ENCODE data around the gene SMR3B. TPM values are rescaled to one million over a fixed set of nuclear protein-coding genes. Genes with fewer than 3 reads are reported as not detected.

The SMR3B gene
- total and polyA plus RNA-seq, 2 of the 4 experiments (the other 2 are of a cell fraction), result not detected

DNA sequence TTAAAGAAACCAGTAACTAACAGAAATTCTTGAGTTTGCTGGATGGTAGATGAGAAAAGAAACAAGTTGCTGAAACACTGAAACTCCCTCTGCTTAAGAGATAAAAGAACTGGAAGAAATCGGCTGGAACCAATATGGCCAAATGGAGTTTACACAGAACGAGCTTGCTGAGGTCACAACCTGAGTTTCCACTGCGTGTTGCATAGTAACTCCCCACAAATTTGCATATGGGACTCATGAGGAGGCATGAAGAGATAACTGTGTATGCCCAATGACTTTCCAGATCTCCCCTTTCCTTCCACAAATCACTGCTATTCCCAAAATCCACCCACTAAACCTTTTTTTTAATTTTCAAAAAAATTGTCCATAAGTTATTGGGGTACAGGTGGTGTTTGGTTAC lies 10.2 kb upstream of the SMR3B start:
- H3K56ac ChIP-seq (ENCODE audit: extremely low read depth, insufficient read depth, low read length), result no peak overlapping the region
- no TSS peak for BruUV-seq (replicated peaks)

More for the DNA sequence above, 10.2 kb upstream of the SMR3B start:
- CTCF ChIA-PET, result no interaction called here
- Histone ChIP-seq H3K27me3 (ENCODE audit: control insufficient read depth, insufficient read depth, low read length) (no peaks in the 10 kb centered on the region), H4K8ac (ENCODE audit: low read depth in 2 of 2, low read length in 2 of 2) (no peak overlapping the region), H3K9me1 (ENCODE audit: insufficient read depth, low read length) (no peaks in the 10 kb centered on the region), H4K5ac (ENCODE audit: low read depth, low read length) (no peak overlapping the region), H2BK15ac (ENCODE audit: low read depth, low read length) (no peak overlapping the region), H3K27ac (ENCODE audit: insufficient read depth, low read length) (no peak overlapping the region), H3K79me1 (ENCODE audit: low read depth in 1 of 2, low read length in 2 of 2) (no peaks in the 10 kb centered on the region), H3K9ac (ENCODE audit: low read depth, low read length) (no peak overlapping the region), H4K20me1 (ENCODE audit: insufficient read depth, low read length) (no peaks in the 10 kb centered on the region), H3K4me3 (ENCODE audit: insufficient read depth, low read depth, low read length) (no peak overlapping the region), H4K91ac (ENCODE audit: insufficient read depth, low read depth, low read length) (no peak overlapping the region), H2BK120ac (ENCODE audit: low read depth, low read length) (no peak overlapping the region), H3K14ac (replicated peaks; ENCODE audit: low read depth, low read length) (no peak overlapping the region), H3K4me1 (ENCODE audit: control insufficient read depth, insufficient read depth, low read length) (no peaks in the 10 kb centered on the region), H3K18ac (ENCODE audit: low read depth, low read length) (no peak overlapping the region), H2AK9ac (replicated peaks; ENCODE audit: low read depth, low read length, poor library complexity) (no peak overlapping the region), H2AK5ac (ENCODE audit: low read depth, low read length) (no peak overlapping the region), H3K36me3 (ENCODE audit: control insufficient read depth, insufficient read depth, low read length) (no peaks in the 10 kb centered on the region), H2BK5ac (ENCODE audit: low read depth, low read length, poor library complexity, severe bottlenecking) (no peak overlapping the region), H3K4me2 (ENCODE audit: low read depth, low read length) (no peak overlapping the region), H3K4ac (ENCODE audit: low read depth, low read length) (no peak overlapping the region), H2BK20ac (ENCODE audit: low read depth, low read length) (no peak overlapping the region), H2AFZ (replicated peaks; ENCODE audit: low read length, poor library complexity) (no peak overlapping the region), H3K23ac (ENCODE audit: low read depth, low read length) (no peak overlapping the region), H3K9me3 (ENCODE audit: control insufficient read depth, insufficient read depth, low read length) (no peaks in the 10 kb centered on the region)
- POLR2A ChIA-PET (ENCODE audit: unreplicated experiment), result no interaction called here
- WGBS, 2 experiments (ENCODE audit: extremely low coverage in 2 of 2, insufficient read length in 1 of 2), result no CpG with 5 or more reads among the region's 3 CpGs
- dilution Hi-C loops (cut with HindIII; ENCODE audit: low sequenced_read_pairs, unreplicated experiment), result no loop called here
- in situ Hi-C loops (cut with MboI; ENCODE audit: low sequenced_read_pairs), result no loop called here
- ATAC-seq (ENCODE audit: low read depth), result no peak
- TF ChIP-seq, protein P1, sequence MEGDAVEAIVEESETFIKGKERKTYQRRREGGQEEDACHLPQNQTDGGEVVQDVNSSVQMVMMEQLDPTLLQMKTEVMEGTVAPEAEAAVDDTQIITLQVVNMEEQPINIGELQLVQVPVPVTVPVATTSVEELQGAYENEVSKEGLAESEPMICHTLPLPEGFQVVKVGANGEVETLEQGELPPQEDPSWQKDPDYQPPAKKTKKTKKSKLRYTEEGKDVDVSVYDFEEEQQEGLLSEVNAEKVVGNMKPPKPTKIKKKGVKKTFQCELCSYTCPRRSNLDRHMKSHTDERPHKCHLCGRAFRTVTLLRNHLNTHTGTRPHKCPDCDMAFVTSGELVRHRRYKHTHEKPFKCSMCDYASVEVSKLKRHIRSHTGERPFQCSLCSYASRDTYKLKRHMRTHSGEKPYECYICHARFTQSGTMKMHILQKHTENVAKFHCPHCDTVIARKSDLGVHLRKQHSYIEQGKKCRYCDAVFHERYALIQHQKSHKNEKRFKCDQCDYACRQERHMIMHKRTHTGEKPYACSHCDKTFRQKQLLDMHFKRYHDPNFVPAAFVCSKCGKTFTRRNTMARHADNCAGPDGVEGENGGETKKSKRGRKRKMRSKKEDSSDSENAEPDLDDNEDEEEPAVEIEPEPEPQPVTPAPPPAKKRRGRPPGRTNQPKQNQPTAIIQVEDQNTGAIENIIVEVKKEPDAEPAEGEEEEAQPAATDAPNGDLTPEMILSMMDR (conservative IDR thresholded peaks at IDR 0.05; ENCODE audit: low read depth, low read length), result no peak
- TF ChIP-seq RCOR1 (IDR thresholded peaks at IDR 0.05; ENCODE audit: insufficient replicate concordance, low read length) (no peak), RAD21 (IDR thresholded peaks at IDR 0.05; ENCODE audit: low read length) (no peak), RFX5 (IDR thresholded peaks at IDR 0.05; ENCODE audit: low read depth, low read length) (no peak), CHD1 (IDR thresholded peaks at IDR 0.05; ENCODE audit: low read depth, low read length) (no peak), NFE2L2 (IDR thresholded peaks at IDR 0.05; ENCODE audit: low read depth, low read length) (no peak), BHLHE40 (IDR thresholded peaks at IDR 0.05; ENCODE audit: low read depth, low read length) (no peak), CEBPB (IDR thresholded peaks at IDR 0.05; ENCODE audit: low read depth, low read length) (no peak), MAFK (IDR thresholded peaks at IDR 0.05; ENCODE audit: low read depth, low read length) (no peak), POLR2A (IDR thresholded peaks at IDR 0.05; ENCODE audit: low read depth, low read length) (no peak)
- TF ChIP-seq, protein P2, sequence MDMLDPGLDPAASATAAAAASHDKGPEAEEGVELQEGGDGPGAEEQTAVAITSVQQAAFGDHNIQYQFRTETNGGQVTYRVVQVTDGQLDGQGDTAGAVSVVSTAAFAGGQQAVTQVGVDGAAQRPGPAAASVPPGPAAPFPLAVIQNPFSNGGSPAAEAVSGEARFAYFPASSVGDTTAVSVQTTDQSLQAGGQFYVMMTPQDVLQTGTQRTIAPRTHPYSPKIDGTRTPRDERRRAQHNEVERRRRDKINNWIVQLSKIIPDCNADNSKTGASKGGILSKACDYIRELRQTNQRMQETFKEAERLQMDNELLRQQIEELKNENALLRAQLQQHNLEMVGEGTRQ (IDR thresholded peaks at IDR 0.05; ENCODE audit: low read depth, low read length), result no peak
- intact Hi-C loops (cut with micrococcal nuclease), result no loop called here
- no peak for DNase-seq
